Measurements from ENCODE around the gene MANSC4.
A peak's percentile ranks its signal among the peaks of the same experiment; 100 is the strongest.

MANSC4 gene

DNA sequence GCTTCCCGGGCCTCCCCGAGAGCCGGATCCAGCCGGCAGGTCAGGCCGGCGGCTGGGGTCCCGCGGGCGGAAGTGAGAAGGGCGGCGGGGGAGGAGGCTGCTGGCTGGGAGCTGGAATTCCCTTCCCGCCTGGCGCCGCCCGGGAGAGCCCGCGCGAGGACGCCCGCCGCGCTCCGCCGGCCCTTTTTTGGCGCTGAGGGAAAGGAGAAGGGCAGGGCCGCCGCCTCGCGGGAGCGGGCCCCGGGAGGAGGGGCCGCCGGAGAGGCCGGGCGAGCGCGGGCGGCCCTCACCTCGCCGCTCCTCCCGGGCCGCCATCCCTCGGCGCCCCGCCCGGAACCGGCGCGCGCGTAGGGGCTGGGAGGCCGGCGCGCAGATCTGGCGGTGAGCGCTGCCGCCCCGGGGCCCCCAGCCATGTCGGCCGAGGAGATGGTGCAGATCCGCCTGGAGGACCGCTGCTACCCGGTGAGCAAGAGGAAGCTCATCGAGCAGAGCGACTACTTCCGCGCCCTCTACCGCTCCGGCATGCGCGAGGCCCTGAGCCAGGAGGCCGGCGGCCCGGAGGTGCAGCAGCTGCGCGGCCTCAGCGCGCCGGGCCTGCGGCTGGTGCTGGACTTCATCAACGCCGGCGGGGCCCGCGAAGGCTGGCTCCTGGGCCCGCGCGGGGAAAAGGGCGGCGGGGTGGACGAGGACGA lies at the start of gene MANSC4, which contains the start of gene KLHL42:
Gene MANSC4 (minus strand): TSS at position 317 of the 692 bp plus-strand sequence. CDS start 8,960 bp downstream, outside the sequence.
Gene KLHL42 (plus strand): TSS at position 314 of the 692 bp plus-strand sequence. CDS start 98 bp downstream, at position 412.
- peak; percentile 19 for DNase-seq (ENCODE audit: low read depth)

DNA sequence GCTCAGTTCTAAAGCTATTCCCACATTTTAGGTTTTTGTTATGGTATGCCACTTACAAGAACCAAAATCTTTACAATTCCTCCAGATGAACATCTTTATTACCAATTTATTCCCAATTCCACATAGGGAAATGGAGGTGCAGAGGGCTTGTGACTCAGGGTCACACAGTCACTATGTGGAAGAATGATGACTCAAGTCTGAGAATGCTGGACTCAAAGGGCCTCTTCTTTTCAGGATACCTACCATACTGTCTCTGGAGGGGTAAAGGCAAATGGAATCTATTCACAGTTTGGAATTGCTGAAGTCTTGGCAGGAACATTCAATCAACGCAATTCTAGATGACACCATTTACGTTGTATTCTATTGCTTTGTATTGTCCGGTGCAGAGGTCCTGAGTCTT lies 48.2 kb upstream of the MANSC4 start:
- DNase-seq (ENCODE audit: low read depth), result no peak

DNA sequence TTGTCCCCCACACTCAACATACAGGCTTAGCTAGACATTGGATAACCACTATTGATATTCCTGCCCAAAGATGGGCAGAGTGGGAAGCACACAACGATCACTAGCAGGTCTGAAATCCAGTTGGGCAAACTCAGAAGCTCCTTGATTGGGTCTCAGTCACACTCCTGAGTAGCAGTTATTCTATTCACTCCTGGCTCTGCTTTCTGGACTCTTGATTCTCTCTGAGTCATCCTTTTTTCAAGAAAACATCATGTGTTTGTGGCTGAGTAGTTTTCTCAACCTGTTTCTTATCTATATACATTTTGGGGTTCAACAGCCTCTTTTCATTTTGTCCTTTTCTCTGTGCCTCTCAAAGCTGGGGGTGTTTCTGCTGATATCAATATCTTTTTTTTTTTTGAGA lies 46.0 kb upstream of the MANSC4 start:
- no peak for DNase-seq (ENCODE audit: low read depth)

DNA sequence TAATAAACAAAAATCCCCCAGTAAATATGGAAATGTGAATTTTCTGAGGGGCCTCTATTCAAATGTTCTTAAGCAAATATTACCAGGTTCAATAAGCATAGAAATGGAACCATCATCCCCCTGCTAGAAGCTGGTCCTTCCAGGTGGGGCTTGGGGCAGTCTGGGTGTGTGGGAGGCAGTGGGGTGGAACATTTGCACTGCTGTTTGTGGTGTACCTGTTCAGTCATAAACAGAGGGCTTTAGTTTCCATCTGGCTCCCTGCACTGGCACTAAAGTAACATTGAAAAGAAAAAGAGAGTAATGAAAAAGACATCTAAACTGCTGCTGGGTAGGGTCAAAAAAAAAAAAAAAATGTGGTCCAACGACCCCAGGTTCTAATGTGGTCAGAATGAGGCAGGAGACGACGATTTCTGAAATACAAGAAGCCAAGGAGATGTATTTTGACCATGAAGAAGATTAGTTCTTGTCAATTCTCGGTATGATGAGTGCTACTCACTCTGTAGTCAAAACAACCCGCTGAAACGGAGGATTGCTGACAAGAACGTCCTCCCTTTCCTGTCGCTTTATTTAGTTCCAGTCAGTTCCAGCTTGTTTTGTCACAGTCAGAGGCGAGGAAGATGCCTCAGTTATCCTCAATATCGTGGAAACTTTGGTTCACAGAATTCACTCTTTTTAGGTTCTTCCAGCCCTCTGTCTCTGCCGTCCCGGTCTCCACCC lies 44.2 kb upstream of the MANSC4 start:
- no peak for DNase-seq (ENCODE audit: low read depth)

DNA sequence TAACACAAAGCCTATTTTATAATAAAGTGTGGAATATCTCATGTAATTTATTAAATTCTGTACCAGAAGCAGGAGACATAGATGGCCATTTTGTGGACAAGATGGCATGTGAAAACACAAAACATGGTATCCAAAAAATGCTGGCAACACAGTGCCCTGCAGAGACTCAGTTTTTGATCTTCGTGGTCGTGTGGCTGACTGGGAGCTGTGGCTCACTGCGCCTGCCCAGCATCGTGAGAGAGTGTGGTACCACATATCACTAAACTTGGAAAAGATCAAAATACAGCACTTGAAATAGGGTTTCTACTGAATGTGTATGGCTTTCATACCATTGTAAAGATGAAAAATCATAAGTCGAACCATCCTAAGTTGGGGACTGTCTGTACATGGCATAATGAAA lies 43.0 kb upstream of the MANSC4 start:
- DNase-seq (ENCODE audit: low read depth), result no peak

DNA sequence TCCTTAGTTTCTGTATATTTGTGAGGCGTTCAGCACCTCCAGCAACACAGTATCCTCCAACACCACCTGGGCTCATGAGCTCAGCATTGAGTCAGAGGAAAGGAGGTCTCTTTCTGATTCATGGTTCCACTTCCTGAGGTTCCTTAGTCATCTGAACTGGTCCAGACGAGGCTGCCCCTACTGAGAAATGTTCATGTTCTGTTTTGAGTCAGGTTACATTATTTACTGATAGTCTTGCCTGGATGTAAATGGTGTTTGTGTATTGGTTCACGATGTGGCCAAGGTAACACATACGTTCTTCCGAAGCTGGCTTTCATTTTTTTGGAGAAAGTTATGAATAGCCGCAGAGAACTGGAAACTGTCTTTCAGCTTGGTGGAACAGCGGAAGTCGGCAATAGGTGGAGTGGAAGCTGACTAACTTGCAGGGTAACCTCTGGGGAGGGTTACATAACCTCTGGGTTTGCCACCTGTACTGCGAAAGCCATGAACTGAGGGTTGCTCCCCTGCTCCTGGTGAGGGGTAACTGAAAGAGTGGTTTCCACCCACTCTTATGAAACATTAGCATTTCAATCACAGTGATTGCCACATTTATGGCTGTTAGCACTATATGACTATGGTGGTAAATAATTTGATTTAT lies 42.2 kb upstream of the MANSC4 start:
- DNase-seq (ENCODE audit: low read depth), result peak; percentile 18

DNA sequence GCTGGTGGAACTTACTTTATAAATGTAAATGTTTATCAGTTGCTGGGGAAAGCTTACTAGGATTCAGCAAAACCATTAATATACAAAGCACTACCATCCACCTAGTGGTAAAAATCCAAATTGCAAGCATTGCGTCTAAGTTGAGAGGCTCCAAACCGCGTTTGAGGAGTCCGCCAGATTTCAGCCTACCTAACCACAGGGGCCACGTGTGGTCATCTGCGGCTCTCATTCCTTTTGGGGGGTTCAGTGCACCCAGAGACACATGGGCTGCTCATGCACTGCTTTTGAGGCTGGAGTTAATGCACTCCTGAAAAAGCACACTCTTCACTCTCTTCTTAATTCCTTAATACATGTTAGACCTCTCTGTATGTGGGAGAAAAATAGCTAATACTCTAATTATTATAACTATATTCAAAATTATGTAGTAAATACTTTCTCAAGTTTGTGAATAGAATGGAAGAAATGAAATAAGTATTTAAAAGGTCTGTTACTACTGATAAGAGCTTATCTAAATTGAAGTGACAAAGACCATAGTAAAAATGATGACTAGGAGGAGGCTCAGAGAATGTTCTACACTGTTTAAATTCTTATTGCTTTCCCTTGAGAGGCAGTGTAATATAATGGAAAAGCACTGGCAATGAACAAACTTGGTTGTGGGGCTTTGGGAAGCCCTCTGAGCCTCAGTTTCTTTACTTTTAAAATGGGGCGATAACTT lies 41.4 kb upstream of the MANSC4 start:
- DNase-seq (ENCODE audit: low read depth), result no peak

DNA sequence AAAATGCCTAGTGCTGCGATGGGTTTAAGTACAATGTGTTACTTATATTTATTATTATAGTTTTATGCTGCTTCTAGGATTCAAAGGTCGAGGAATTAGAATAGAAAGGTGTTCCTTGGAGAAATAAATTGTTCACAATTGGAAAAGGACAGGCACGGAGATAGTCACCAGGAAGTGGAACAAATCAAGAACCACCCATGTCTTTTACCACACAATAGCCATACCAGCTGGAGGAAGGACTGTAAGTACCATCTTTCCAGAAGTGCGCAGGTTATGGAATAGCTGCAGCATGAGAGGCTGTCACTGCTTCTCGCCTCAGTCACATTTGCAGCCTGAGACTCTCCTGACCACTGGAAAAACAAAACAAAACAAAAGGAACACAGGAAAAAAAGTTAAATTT lies 40.5 kb upstream of the MANSC4 start:
- no peak for DNase-seq (ENCODE audit: low read depth)

DNA sequence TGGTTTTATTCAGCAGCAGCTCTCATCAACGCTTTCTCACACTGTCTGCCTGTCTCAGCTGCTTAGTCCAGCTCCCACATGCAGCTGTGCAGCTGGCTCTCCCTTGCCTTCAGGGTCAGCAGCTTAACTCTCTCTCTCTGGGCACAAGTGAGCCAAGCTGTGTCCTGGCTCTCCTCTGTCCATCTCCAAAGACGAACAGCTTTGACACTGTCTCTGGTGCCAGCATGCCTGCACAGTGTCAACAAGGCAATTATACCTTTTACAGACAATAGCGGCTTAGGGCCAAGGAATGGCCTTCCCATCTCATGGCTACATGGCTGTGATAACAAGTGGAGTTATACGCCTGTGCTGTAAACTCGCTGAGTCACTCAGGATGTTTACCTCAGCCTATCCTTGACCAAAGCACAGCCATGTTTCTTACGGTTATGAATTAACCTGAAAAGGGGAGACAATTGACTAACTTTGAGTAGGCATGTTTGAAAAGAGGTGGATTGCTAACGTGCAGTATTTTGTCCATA lies 38.4 kb upstream of the MANSC4 start:
- no peak for DNase-seq (ENCODE audit: low read depth)

DNA sequence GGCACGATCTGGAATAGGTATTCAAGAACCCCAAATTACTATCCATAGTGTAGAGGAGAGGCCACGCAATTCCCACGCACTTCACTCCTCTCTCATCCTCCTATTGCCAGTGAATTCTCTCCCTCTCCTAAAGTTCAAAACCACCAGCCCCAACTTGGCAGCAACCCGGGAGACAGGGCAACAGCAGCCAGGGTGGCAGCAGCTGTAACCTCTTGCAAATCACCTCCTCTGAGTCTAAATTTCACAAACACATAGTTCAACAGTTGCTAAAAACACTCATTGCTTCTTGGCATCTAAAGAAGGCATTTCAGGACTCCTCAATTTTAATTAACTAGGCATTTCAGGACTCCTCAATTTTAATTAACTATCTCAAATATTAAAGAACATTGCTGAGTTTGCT lies 37.7 kb upstream of the MANSC4 start:
- DNase-seq (ENCODE audit: low read depth), result no peak

DNA sequence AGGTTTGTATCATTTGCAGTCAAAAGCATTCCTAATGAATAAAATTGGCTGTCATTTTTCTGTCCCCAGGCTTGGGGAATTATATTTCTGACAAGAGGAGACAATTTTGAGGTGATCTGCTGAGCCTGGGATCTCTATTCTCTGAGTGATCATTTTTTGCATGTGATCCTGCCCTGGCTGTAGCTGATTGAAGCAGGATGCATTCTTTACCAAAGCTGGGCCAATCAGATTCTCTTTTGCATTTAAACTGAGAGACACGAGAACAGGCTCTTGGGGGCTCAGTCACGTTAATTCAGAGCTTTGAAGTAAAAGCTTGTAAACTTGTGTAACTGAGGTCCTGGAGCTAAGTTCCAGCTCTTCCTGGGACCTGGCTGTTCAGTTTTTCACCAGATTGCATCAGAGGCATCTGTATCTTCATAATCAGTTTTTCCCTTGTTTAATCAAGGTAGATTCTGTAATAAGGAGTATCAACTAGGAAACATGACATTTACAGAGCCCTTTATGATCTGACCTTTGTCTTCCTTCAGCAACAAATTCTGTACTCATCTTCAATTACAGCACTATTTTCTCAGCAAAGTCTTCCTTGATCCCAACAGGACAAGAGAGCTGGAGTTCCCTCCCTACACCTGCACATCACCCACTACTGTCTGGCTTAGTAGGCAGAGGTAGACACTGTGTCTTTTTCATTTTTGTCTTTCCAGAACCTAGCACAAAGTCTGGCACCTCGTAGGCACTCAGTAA lies 35.0 kb upstream of the MANSC4 start:
- no peak for DNase-seq (ENCODE audit: low read depth)

DNA sequence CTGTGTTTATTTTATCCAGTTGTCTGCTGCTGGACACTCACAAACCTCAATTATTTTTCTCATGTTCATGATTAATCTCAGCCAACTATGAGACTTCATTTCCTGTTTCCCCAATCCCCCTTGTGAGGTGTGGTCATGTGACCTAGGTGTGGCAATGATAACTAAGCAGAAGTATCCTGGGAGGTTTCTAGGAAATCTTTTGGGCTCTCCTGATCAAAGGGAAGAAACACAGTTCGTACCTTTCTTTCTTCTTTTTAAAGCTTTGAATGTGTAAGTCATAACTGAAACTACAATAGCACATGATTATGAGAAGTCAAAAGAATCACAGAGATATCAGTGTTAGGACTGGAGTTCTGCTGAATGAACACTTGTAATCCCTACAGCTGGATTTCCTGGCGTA lies 34.4 kb upstream of the MANSC4 start:
- DNase-seq (ENCODE audit: low read depth), result no peak

DNA sequence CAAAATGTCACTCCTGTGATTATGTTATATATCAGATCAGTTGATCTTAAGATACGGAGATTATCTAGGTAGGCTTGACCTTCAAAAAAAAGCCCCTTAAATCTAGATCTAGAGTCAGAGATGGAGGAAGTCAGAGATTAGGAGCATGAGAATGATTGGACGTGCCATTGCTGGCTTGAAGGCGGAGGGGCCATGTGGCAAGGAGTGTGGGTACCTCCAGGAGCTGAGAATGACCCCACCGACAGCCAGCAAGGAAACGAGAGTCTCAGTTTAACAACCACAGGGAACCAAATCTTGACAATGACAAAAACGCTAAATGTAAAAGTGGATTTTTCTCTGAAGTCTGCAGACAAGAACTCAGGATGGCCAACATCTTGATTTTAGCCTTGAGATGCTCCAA lies 32.5 kb upstream of the MANSC4 start:
- no peak for DNase-seq (ENCODE audit: low read depth)

DNA sequence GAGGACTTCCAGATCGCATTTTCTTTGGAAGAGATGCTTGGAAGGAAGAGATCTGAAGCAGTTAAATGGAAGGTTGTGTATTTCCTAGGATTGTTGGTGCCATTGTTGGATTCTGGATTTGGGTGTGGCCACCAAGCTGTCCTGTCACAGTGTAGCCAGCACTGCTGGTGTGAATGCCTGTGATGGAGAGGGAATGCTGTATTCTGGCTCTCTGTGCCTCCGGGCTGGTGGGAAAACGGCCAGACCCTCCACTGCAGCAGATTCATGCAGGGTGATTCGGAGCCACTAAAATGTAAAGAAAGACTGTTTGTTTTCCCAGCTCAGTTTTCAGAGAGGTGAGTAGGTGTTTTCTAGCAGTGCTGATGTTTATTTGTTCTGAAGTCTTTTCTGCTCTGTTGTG lies 30.7 kb upstream of the MANSC4 start:
- no peak for DNase-seq (ENCODE audit: low read depth)

DNA sequence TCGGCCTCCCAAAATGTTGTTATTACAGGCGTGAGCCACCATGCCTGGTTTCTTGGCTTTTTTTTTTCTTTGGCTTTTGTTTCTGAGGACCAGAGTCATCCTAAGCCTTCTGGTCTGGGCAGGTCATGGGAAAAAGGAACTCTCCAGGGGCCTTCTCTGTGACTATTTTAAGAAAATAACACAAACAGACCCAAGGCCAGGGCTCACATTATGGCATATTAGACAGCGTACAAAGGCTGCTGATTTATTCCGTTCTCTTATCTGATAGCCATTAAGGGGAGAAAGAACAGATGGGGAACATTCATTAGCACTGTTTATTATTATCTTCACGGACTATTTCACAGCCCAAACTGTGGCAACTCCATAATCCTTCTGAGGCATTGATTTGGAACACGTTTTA lies 28.8 kb upstream of the MANSC4 start:
- no peak for DNase-seq (ENCODE audit: low read depth)

DNA sequence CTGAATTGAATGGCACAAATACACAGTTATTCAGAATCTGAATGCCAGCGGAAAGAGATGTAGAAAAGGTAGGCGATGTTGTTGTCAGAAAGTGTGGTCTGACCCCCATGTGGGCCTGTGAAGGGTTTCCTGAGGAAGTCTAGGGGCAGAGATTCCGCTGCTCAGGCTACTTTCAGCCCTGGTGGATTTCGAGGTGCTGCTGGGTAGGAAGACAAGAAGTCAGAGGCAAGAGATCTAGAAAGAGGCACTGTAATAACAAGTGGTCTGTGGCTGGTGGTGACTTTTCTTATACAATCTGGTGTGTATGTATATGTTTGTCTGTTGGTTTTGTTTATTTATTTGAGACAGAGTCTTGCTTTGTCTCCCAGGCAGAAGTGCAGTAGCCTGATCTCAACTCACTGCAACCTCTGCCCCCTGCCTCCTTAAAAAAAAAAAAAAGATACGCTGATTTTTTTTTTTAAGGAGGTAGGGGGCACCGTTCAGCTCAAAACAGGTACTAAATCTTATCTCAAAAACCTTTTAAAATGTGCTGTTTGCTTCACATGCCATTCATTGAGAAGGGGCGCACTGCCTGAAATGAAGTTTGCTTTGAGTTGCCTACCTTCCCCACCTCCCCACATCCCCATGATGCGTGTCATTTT lies 27.1 kb upstream of the MANSC4 start:
- no peak for DNase-seq (ENCODE audit: low read depth)

DNA sequence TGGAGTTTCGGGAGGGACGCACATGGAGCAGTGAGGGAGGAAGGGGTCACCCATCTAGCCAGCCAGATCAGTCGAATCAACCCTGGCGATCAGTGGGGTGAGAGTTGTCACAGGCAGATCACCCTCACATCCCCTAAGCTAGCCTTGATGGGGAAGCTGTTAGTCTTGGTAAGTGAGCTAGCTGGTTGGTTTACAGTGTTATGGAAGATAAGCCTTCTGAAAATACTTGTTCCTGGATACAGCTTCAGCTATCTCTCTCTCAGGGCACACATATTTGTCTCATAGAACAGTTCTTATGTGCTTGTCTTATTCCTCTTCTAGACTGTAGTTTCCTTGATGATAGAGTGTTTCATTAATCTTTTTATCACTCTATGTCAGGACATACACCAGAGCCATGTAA lies 26.2 kb upstream of the MANSC4 start:
- no peak for DNase-seq (ENCODE audit: low read depth)

DNA sequence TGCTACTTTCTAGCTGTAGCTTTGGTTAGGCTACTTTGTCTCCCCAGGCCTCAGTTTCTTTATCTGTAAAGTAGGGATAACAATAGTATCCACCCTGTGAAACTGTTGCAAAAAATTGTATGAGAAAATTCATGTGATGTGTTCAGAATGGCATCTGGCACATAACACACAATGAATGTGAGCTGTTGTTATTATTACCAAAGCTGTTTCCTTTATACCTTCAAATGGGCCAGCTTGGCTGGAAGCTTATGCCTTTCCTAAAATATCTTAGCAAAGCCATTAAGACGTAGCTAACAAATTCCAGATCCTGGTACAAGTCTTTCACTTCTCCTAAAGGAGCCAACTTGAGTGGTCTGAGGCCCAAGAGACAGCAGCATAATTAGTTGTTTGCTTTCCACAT lies 25.2 kb upstream of the MANSC4 start:
- DNase-seq (ENCODE audit: low read depth), result no peak

DNA sequence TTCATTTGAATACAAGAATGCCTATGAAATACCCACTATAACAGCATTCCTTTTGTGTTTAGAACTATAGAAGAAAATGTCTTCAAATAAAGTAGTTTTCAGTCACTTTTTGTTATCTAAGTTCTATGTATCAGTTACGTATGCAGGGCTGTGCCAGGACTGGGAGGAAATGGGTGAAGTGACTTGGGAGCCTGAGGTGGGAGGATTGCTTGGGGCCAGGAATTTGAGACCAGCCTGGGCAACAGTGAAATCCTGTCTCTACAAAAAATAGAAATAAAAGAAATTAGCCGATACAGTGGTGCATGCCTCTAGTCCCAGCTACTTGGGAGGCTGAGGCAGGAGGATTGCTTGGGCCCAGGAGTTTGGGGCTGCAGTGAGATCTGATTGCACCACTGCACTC lies 22.9 kb upstream of the MANSC4 start:
- DNase-seq (ENCODE audit: low read depth), result no peak

DNA sequence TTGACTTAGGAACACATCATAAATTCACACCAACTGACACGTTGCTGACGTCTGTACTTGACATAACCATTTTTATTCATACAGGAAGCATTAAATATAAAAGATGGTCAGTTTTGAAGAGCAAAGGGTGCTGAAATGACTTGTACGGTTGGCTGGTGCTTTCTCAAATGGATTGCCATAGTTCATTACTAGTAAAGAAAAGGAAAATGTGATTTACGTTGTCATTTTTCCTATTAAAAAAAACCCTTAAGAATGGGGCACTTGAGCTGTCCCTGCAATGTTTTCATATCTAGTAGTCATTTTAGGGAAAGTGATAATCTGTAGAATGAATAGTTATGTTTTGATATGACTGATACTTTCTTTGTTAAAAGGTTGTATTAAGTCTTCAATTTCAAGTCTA lies 22.5 kb upstream of the MANSC4 start:
- DNase-seq (ENCODE audit: low read depth), result no peak

DNA sequence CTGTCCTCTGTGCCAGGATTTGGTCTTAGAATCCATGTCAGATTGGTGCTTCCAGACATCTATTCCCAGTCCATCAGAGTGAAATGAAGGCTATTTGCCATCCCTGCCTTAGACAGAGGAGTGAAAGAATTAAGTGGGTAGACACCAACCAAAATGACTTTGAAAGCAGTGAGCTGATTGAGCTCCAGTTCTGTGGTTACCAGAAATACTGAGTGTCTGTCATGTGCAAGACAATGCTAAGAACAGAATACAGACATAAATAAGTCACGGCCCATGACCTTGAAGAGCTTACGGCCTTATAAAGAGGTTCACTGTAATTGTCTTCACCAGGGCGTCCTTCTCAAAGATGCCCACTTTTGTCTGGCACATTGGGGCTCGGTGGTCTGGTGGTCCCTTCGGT lies 21.6 kb upstream of the MANSC4 start:
- DNase-seq (ENCODE audit: low read depth), result no peak

Data from stimulated activated CD8-positive, alpha-beta memory T cell treated with anti-CD3 and anti-CD28 coated beads, Interleukin-7, amount 100 ng/mL, for 24 hours (primary cell).